ENCODE results near the gene ANKRD52. TPM values are rescaled to one million over a fixed set of nuclear protein-coding genes. Genes with fewer than 3 reads are reported as not detected.
A peak's percentile ranks its signal among the peaks of the same experiment; 100 is the strongest.
"Not testable (repeated sequence)": the region's sequence is repeated elsewhere in the genome, so short reads cannot be mapped to it uniquely, and the experiment has no call there.

Gene ANKRD52
- total RNA-seq, 2 experiments from 2014 or later: 29.2 to 31.0 TPM

DNA sequence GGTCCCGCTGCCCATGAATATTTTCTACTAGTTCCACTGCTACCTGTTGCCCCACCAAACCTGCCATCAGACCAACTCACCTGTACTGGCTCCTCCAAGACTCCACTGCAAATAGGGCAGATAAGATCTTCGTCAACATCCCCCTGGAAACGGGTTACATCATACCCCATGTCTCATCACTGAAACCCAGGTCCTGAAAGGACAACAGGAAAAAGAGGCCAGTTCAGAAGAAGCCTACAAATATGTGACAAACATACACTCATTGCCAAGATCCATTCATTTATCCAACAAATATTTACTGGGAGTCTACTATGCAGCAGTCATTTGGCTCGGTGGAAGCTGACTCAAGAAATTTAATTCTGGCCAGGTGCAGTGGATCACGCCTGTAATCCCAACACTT lies 44.3 kb downstream of the ANKRD52 start:
- CTCF ChIA-PET: no interaction called here

DNA sequence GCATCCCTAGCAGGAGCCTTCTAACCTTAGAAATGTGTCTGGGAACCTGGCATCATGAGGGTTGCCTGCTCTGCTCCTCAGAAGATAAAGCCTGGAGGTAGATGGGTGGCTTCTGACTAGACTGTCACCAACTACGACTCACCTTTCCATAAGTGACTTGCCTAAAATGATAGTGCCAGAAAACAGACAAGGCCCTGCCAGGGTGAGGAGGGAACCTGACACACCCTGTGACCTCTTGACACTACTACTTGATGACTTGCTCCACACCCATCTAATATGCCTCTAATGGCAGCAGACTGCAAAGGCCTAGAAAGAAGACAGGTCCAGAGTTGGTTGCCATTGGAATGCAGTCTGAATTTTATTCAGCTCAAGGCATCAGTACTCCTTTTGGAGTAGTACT lies 45.8 kb downstream of the ANKRD52 start:
- H3K9me3 Mint-ChIP-seq (ENCODE audit: low read depth): no peaks in the 10 kb centered on the region
- peaks cover 29% of the 10 kb centered on the region for H3K36me3 Mint-ChIP-seq (ENCODE audit: low read depth)
- intact Hi-C loops (cut with DNase I, micrococcal nuclease): no loop called here
- CTCF ChIA-PET: interaction anchor here (1.0 to 1.1 kb wide), 2 partner anchors 10 to 46 kb away, joined by 3 to 4 read pairs; partner anchors contain the start of genes ANKRD52 and RNF41
- peaks cover 9% of the 10 kb centered on the region for H3K4me1 Mint-ChIP-seq
- ATAC-seq: peak; percentile 99
- no peaks in the 10 kb centered on the region for H3K27me3 Mint-ChIP-seq
- POLR2A ChIA-PET: no interaction called here
- H3K27ac Mint-ChIP-seq: no peak overlapping the region
- H3K4me3 Mint-ChIP-seq: no peak overlapping the region
- DNase-seq: peak; percentile 56

More for the DNA sequence above, 44.3 kb downstream of the ANKRD52 start:
- ATAC-seq (no peak), DNase-seq (no peak)
- Mint-ChIP-seq H3K36me3 (ENCODE audit: low read depth) (peaks cover 26% of the 10 kb centered on the region), H3K27ac (no peak overlapping the region), H3K9me3 (ENCODE audit: low read depth) (no peaks in the 10 kb centered on the region), H3K4me1 (peaks cover 9% of the 10 kb centered on the region), H3K27me3 (no peaks in the 10 kb centered on the region), H3K4me3 (no peak overlapping the region)
- POLR2A ChIA-PET: no interaction called here
- intact Hi-C loops (cut with DNase I, micrococcal nuclease): no loop called here

DNA sequence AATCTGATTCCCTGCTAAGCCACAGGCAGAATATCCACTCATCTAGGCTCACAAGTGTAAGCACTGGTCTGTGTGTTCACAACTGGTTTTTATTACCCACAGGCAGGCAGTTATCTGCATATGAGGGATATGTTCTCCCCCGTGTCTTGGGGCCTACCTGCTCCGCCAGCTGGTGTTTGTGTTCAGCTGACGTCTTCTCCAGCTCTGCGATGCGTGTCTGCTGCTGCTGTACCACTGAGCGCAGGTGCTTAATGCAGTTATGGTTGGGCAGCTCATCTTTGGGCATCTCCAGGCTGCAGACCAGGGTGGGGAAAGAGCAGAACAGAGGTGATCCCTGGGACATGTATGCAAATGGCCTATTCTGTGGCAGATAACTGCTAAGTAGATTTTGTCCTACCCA lies 50.2 kb downstream of the ANKRD52 start:
- ATAC-seq (no peak), DNase-seq (no peak)
- Mint-ChIP-seq H3K27ac (no peak overlapping the region), H3K36me3 (ENCODE audit: low read depth) (peaks cover 28% of the 10 kb centered on the region), H3K9me3 (ENCODE audit: low read depth) (no peaks in the 10 kb centered on the region), H3K27me3 (no peaks in the 10 kb centered on the region), H3K4me1 (peaks cover 11% of the 10 kb centered on the region), H3K4me3 (no peak overlapping the region)
- intact Hi-C loops (cut with DNase I, micrococcal nuclease): loop anchor here in 1 of 2 experiments (5.0 kb wide), 1 partner anchor 254 kb away; no protein-coding TSS in a partner anchor
- CTCF ChIA-PET: interaction anchor here (0.7 to 3.8 kb wide), 9 partner anchors 10 to 152 kb away, joined by 3 to 18 read pairs (median 4); partner anchors contain the start of genes ANKRD52, RNF41, SMARCC2 and ZC3H10
- POLR2A ChIA-PET: no interaction called here

DNA sequence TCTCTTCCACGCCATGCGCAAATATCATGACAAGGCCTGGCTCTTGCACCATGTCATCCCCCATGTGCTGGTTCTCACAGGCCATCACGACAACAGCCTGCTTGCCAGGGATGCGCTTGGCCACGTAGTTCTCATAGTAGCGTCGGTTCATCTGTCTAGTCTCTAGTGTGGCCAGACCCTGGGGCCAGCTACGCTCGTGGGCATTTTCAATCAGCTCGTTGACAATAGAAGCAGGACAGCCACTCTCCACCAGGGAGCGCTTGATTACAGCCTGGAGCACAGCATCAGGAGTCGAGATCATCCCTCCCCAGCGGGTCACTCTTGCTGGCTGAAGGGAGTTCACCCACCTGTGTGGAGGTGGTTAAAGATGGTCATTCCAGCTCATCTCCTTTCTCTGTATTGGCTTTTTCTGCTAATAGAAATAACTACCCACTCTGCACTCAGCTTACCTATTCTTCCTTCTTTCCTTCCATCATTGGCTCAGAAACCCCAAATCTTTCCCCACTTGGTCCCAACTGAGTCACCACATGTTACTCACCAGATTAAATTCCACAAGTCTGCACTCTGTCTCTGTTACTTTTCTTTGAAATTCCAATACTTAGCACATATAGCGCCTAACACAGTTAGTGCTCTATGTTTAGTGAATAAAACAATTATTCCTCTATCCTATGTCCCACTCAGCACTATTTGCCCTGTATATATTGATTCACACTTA lies 51.6 kb downstream of the ANKRD52 start:
- Mint-ChIP-seq H3K4me1 (peaks cover 4% of the 10 kb centered on the region), H3K27me3 (no peaks in the 10 kb centered on the region), H3K4me3 (no peak overlapping the region), H3K27ac (no peak overlapping the region), H3K36me3 (ENCODE audit: low read depth) (peaks cover 26% of the 10 kb centered on the region), H3K9me3 (ENCODE audit: low read depth) (no peaks in the 10 kb centered on the region)
- ChIA-PET POLR2A (no interaction called here), CTCF (interaction anchor here (0.6 to 3.8 kb wide), 12 partner anchors 8 to 374 kb away, joined by 3 to 18 read pairs (median 4); partner anchors contain the start of genes ANKRD52, RNF41 and ZC3H10)
- ATAC-seq (peak; percentile 84), DNase-seq (peak; percentile 69)
- intact Hi-C loops (cut with DNase I, micrococcal nuclease): loop anchor here in 1 of 2 experiments (5.0 kb wide), 1 partner anchor 256 kb away; no protein-coding TSS in a partner anchor

DNA sequence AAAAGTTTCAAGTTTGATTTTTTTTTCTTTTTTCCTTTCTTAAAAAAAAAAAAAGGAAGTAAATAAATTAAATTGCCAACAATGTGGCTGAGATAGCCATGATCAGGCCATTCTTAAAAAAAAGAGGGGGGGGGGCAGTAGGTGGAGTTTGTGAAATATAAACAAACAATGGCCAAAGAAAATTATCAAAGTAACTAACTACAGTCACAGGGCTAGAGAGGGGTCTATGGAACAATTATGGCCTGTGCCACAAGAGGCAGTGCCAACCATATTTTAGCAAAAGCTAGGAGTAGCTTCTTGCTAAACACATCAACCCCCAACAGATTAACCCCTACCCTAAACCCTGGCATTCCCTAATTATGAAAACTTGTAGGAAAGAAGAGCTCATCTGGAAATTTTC lies 52.7 kb downstream of the ANKRD52 start:
- Mint-ChIP-seq H3K36me3 (ENCODE audit: low read depth) (peaks cover 22% of the 10 kb centered on the region), H3K27me3 (no peaks in the 10 kb centered on the region), H3K4me1 (peaks cover 2% of the 10 kb centered on the region), H3K4me3 (no peak overlapping the region), H3K9me3 (ENCODE audit: low read depth) (no peaks in the 10 kb centered on the region), H3K27ac (no peak overlapping the region)
- ChIA-PET CTCF (interaction anchor here (0.5 to 3.8 kb wide), 8 partner anchors 16 to 388 kb away, joined by 3 to 18 read pairs (median 4); partner anchors contain the start of genes ANKRD52, ORMDL2, RNF41 and SARNP), POLR2A (interaction anchor here (0.6 kb wide), 1 partner anchor 444 kb away, joined by 8 read pairs; no protein-coding TSS in a partner anchor)
- DNase-seq: no peak
- intact Hi-C loops (cut with DNase I, micrococcal nuclease): loop anchor here in 1 of 2 experiments (5.0 kb wide), 1 partner anchor 257 kb away; no protein-coding TSS in a partner anchor
- peak; percentile 47 for ATAC-seq

DNA sequence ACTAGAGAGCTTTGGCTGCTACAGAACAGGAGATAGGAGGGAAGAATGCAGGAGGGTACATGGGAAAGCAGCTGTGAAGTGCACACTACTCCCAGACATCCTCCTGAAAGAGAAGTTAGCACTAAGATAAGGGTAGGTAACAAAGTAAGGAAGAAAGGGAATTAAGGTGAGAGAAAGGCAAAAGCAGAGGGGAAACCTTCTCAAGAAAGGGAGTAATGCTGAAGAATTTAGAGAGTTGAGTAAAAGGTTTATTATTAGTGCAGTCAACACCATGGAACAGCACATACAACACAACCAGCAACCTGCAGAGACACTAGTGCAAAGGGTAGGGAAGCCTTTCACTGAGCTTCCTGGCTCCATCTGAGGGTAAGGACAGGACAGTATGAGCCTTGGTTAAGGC lies 53.9 kb downstream of the ANKRD52 start:
- ATAC-seq (no peak), DNase-seq (no peak)
- intact Hi-C loops (cut with DNase I, micrococcal nuclease): no loop called here
- H3K4me1 Mint-ChIP-seq: peaks cover 2% of the 10 kb centered on the region
- H3K9me3 Mint-ChIP-seq (ENCODE audit: low read depth): no peaks in the 10 kb centered on the region
- no peaks in the 10 kb centered on the region for H3K27me3 Mint-ChIP-seq
- no peak overlapping the region for H3K27ac Mint-ChIP-seq
- ChIA-PET POLR2A (interaction anchor here (0.9 kb wide), 1 partner anchor 16 kb away, joined by 3 read pairs; no protein-coding TSS in a partner anchor), CTCF (interaction anchor here (0.5 to 2.8 kb wide), 5 partner anchors 13 to 233 kb away, joined by 3 to 11 read pairs (median 4); partner anchors contain the start of genes RNF41 and SMARCC2)
- no peak overlapping the region for H3K4me3 Mint-ChIP-seq
- H3K36me3 Mint-ChIP-seq (ENCODE audit: low read depth): peaks cover 16% of the 10 kb centered on the region

DNA sequence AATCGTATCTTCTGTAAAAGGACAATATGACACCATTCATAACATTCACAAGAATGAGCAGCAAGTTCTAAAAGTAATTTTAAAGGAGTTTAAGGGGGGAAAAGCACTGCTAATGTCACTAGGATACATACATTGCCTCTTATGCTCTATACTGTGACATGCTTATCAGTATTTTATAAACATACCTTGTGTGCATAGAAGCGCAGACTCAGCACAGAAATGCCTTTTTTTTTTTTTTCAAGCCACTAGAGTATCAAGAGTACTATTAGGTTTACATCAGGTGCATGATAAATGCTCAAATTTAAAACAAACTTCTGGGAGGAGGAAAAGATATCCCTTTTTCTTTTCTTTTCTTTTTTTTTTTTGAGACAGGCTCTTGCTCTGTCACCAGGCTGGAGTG lies 55.3 kb downstream of the ANKRD52 start:
- Mint-ChIP-seq H3K36me3 (ENCODE audit: low read depth) (peaks cover 16% of the 10 kb centered on the region), H3K9me3 (ENCODE audit: low read depth) (no peaks in the 10 kb centered on the region), H3K4me1 (peaks cover 2% of the 10 kb centered on the region), H3K27ac (no peak overlapping the region), H3K27me3 (no peaks in the 10 kb centered on the region), H3K4me3 (no peak overlapping the region)
- intact Hi-C loops (cut with DNase I, micrococcal nuclease): no loop called here
- ATAC-seq: no peak
- POLR2A ChIA-PET: no interaction called here
- DNase-seq: no peak
- CTCF ChIA-PET: interaction anchor here (0.6 to 2.8 kb wide), 5 partner anchors 10 to 329 kb away, joined by 3 to 11 read pairs (median 4); partner anchors contain the start of genes RNF41 and SMARCC2

DNA sequence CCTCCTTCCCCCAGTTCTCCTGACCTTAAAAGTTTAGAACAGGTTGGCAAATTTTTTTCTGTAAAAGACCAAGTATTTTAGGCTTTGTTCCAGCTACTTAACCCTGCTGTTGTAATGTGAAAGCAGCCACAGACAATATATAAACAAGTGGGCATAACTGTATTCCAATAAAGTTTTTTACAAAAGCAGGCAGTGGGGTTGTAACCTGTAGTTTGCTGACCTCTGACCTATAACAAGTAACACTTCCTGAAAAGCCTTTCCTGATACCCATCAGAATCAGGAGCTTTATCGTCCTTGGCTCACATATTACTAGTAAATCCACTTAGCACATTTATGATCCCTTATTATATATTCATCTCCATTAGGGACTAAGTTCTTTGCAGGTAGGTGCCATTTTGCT lies 55.8 kb downstream of the ANKRD52 start:
- DNase-seq: no peak
- ChIA-PET CTCF (interaction anchor here (0.8 to 2.5 kb wide), 3 partner anchors 11 to 129 kb away, joined by 3 to 9 read pairs (median 4); partner anchors contain the start of gene ANKRD52), POLR2A (no interaction called here)
- Mint-ChIP-seq H3K4me3 (no peak overlapping the region), H3K36me3 (ENCODE audit: low read depth) (peaks cover 13% of the 10 kb centered on the region), H3K4me1 (peaks cover 2% of the 10 kb centered on the region), H3K27ac (no peak overlapping the region), H3K9me3 (ENCODE audit: low read depth) (no peaks in the 10 kb centered on the region), H3K27me3 (no peaks in the 10 kb centered on the region)
- no peak for ATAC-seq
- intact Hi-C loops (cut with DNase I, micrococcal nuclease): no loop called here

DNA sequence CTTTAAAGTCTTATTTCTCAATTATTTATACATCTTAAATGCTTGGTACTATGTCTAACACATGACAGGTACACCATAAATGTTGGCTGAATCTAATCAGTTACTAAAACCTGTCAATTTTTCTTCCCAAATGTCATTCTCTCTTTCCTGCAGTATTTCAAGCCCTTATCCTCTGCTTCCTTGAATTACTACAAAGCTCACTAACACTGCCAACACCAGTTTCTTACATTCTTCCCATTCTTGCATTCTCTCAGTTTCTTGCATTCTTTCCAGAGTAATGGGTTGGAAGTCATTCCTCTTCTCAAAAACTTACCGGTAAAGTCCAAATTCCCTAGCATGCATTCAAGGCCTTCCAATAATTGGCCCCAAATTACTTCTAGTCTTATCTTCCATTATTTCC lies 59.3 kb downstream of the ANKRD52 start:
- H3K36me3 Mint-ChIP-seq (ENCODE audit: low read depth): no peaks in the 10 kb centered on the region
- POLR2A ChIA-PET: no interaction called here
- CTCF ChIA-PET: interaction anchor here (0.7 to 3.4 kb wide), 4 partner anchors 8 to 23 kb away, joined by 3 to 10 read pairs (median 5); no protein-coding TSS in a partner anchor
- H3K27me3 Mint-ChIP-seq: no peaks in the 10 kb centered on the region
- no peak for DNase-seq
- ATAC-seq: no peak
- no peaks in the 10 kb centered on the region for H3K4me1 Mint-ChIP-seq
- intact Hi-C loops (cut with DNase I, micrococcal nuclease): no loop called here
- no peak overlapping the region for H3K4me3 Mint-ChIP-seq
- no peaks in the 10 kb centered on the region for H3K9me3 Mint-ChIP-seq (ENCODE audit: low read depth)
- H3K27ac Mint-ChIP-seq: no peak overlapping the region

DNA sequence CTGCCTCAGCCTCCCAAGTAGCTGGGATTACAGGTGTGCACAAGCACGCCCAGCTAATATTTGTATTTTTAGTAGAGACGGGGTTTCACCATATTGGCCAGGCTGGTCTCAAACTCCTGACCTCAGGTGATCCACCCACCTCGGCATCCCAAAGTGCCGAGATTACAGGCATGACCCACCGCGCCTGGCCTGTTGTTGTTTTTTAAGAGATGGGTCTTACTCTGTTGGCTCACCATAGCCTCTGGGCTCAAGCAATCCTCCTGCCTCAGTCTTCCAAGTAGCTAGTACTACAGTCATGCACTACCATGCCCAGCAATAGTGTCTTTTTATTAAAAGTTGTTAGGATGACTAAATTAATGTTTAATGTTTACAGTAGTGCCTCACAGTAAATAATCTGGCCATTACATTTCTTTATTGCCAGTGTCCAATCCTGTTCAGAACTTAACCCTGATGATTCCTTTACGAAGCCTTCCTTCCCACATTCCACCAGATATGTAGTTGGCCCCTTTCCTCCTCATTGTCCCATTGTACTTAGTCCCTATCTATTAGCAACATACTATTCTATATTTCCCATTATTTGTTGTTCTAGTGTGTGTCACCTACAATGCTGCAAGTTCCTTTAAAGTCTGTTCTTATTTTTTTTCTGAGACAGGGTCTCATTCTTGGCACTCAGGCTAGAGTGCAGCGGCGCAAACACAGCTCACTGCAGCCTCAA lies 60.1 kb downstream of the ANKRD52 start:
- intact Hi-C loops (cut with DNase I, micrococcal nuclease): no loop called here
- Mint-ChIP-seq H3K4me3 (no peak overlapping the region), H3K4me1 (peaks cover 5% of the 10 kb centered on the region), H3K36me3 (ENCODE audit: low read depth) (no peaks in the 10 kb centered on the region), H3K9me3 (ENCODE audit: low read depth) (no peaks in the 10 kb centered on the region), H3K27ac (no peak overlapping the region), H3K27me3 (no peaks in the 10 kb centered on the region)
- ATAC-seq: no peak
- ChIA-PET POLR2A (no interaction called here), CTCF (interaction anchor here (0.7 to 3.4 kb wide), 4 partner anchors 8 to 88 kb away, joined by 3 to 10 read pairs (median 5); no protein-coding TSS in a partner anchor)
- no peak for DNase-seq

DNA sequence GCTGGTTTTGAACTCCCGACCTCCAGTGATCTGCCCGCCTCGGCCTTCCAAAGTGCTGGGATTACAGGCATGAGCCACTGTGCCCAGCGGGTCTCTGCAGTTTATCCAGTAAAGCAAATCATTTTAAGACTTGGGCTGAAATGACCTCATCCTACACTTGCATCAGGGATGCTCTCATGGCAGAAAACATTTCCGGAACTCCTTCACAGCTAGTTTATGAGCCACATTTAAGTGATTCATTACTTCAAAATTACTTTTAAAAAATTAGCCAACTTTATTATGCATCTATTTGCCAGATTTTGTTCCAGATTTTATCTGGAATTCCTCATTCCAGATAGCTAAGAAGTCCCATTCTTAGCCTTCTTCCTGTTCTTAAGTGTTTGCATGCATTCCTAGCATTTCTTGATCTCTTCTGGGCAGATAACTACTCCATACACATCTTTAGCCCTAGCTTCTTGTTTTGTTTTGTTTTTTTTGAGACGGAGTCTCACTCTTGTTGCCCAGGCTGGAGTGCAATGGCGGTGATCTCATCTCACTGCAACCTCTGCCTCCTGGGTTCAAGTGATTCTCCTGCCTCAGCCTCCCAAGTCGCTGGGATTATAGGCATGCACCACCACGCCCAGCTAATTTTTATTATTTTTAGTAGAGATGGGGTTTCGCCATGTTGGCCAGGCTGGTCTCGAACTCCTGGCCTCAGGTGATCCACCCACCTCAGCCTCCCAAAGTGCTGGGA lies 61.2 kb downstream of the ANKRD52 start:
- H3K4me3 Mint-ChIP-seq; intact Hi-C loops (cut with DNase I, micrococcal nuclease); H3K27me3 Mint-ChIP-seq; DNase-seq; ATAC-seq; H3K36me3 Mint-ChIP-seq (ENCODE audit: low read depth); POLR2A ChIA-PET; H3K27ac Mint-ChIP-seq; H3K9me3 Mint-ChIP-seq (ENCODE audit: low read depth); H3K4me1 Mint-ChIP-seq: not testable (repeated sequence)
- CTCF ChIA-PET: interaction anchor here (0.7 to 3.4 kb wide), 5 partner anchors 9 to 89 kb away, joined by 3 to 10 read pairs (median 5); partner anchors contain the start of gene RNF41

Data from activated CD4-positive, alpha-beta T cell treated with anti-CD3 and anti-CD28 coated beads for 36 hours (primary cell).